GM23338 (cell line): ENCODE data around the gene ACADS. TPM values are rescaled to one million over a fixed set of nuclear protein-coding genes. Genes with fewer than 3 reads are reported as not detected.

ENCODE experiments used
- ATAC-seq: fragments of 200-7000 bp; cut with Tn5 transposase; 3 replicates; pipeline ENCODE4 v1.9.1; 2020
- DNase-seq: peaks from one replicate; pipeline ENCODE4 v3.0.0-alpha.2; 2015; ENCODE audit warnings: low spot score
- H2AFZ ChIP-seq: fragments of 200-600 bp; sonication (generic); 2 replicates; pipeline ENCODE4 v1.8.0; 2016; ENCODE audit warnings: antibody characterized with exemption, mild to moderate bottlenecking, moderate library complexity
- H3F3A ChIP-seq: fragments of 200-600 bp; sonication (generic); replicated peaks from 2 replicates; pipeline ENCODE4 v1.8.0; 2017; ENCODE audit warnings: antibody characterized with exemption, mixed run types, low read depth
- H3K27ac ChIP-seq: fragments of 200-600 bp; sonication (generic); 2 replicates; pipeline ENCODE4 v1.6.1; 2016; ENCODE audit warnings: low read depth
- H3K27me3 ChIP-seq: fragments of 200-600 bp; sonication (generic); 2 replicates; pipeline ENCODE4 v1.8.0; 2016; ENCODE audit warnings: mild to moderate bottlenecking, mixed run types, moderate library complexity; ENCODE audit not compliant: insufficient read depth
- H3K36me3 ChIP-seq: fragments of 200-600 bp; sonication (generic); 2 replicates; pipeline ENCODE4 v1.8.0; 2016; ENCODE audit warnings: mild to moderate bottlenecking; ENCODE audit not compliant: insufficient read depth
- H3K4me1 ChIP-seq: fragments of 200-600 bp; sonication (generic); 2 replicates; pipeline ENCODE4 v1.8.0; 2016; ENCODE audit warnings: mild to moderate bottlenecking, moderate library complexity; ENCODE audit not compliant: insufficient read depth
- H3K4me2 ChIP-seq: fragments of 200-600 bp; sonication (generic); 2 replicates; pipeline ENCODE4 v1.7.1; 2017; ENCODE audit warnings: mixed run types
- H3K4me3 ChIP-seq: fragments of 200-600 bp; sonication (generic); 2 replicates; pipeline ENCODE4 v1.6.1; 2016; ENCODE audit warnings: mixed run types
- H3K79me2 ChIP-seq: fragments of 200-600 bp; sonication (generic); replicated peaks from 2 replicates; pipeline ENCODE4 v1.8.0; 2017; ENCODE audit warnings: mild to moderate bottlenecking; ENCODE audit not compliant: insufficient read depth
- H3K9me2 ChIP-seq: fragments of 200-600 bp; sonication (generic); 2 replicates; pipeline ENCODE4 v1.8.0; 2017; ENCODE audit not compliant: insufficient read depth
- H4K20me1 ChIP-seq: fragments of 200-600 bp; sonication (generic); replicated peaks from 2 replicates; pipeline ENCODE4 v1.8.0; 2017; ENCODE audit warnings: mild to moderate bottlenecking; ENCODE audit not compliant: insufficient read depth
- H3K27ac Mint-ChIP-seq: 2 replicates; pipeline ENCODE4 v1.8.0; 2020; ENCODE audit warnings: inconsistent platforms, mild to moderate bottlenecking, moderate library complexity, mixed read lengths
- H3K27me3 Mint-ChIP-seq: 3 replicates; pipeline ENCODE4 v1.8.0; 2022; ENCODE audit warnings: low read depth, mild to moderate bottlenecking, moderate library complexity, mixed read lengths, inconsistent platforms; ENCODE audit not compliant: insufficient read depth, poor library complexity
- H3K36me3 Mint-ChIP-seq: 3 replicates; pipeline ENCODE4 v1.8.0; 2021; ENCODE audit warnings: low read depth, mild to moderate bottlenecking, inconsistent platforms, moderate library complexity, mixed read lengths
- H3K4me1 Mint-ChIP-seq: 3 replicates; pipeline ENCODE4 v1.8.0; 2020; ENCODE audit warnings: mild to moderate bottlenecking, inconsistent platforms, mixed read lengths
- H3K4me3 Mint-ChIP-seq: 3 replicates; pipeline ENCODE4 v1.8.0; 2021; ENCODE audit warnings: moderate library complexity, mild to moderate bottlenecking, inconsistent platforms, mixed read lengths
- H3K9me3 Mint-ChIP-seq: 3 replicates; pipeline ENCODE4 v1.8.0; 2020; ENCODE audit warnings: moderate library complexity, mild to moderate bottlenecking, inconsistent platforms, mixed read lengths
- EZH2phosphoT487 ChIP-seq: fragments of 200-600 bp; sonication (generic); IDR thresholded peaks from one replicate; pipeline ENCODE4 v1.8.1; 2018; ENCODE audit warnings: antibody characterized with exemption; ENCODE audit not compliant: unreplicated experiment
- JUNB ChIP-seq: IDR thresholded peaks from one replicate; pipeline ENCODE4 v1.6.1; 2016; ENCODE audit warnings: antibody characterized with exemption; ENCODE audit not compliant: unreplicated experiment
- POLR2AphosphoS5 ChIP-seq: IDR thresholded peaks from 2 replicates; pipeline ENCODE4 v1.6.1; 2016; ENCODE audit warnings: antibody characterized with exemption, low read depth
- STAT1 ChIP-seq: IDR thresholded peaks from one replicate; pipeline ENCODE4 v1.6.1; 2016; ENCODE audit warnings: antibody characterized with exemption; ENCODE audit not compliant: unreplicated experiment
- ZNF331 ChIP-seq: fragments of 250-450 bp; sonication (Bioruptor Pico); IDR thresholded peaks from 2 replicates; pipeline ENCODE4 v1.5.0; 2020; ENCODE audit warnings: low read depth, mild to moderate bottlenecking, moderate library complexity
- polyA plus RNA-seq: library from polyadenylated mRNA; unstranded; fragments of >200 nt; fragmentation: Nextera tagmentation; extraction: Ambion mirVana; gene quantifications from 2 replicates; pipeline ENCODE4 v1.2.1, GENCODE V29; 2016
- total RNA-seq: library from RNA; depleted of rRNA; stranded (reverse); fragments of >200 nt; shearing (Covaris generic); gene quantifications from 2 replicates; pipeline ENCODE4 v1.2.3, GENCODE V29; 2014
- TF ChIP-seq, protein P1 (sequence below): IDR thresholded peaks from one replicate; pipeline ENCODE4 v1.6.1; 2018; ENCODE audit warnings: antibody characterized with exemption; ENCODE audit not compliant: unreplicated experiment

The ACADS gene
- total and polyA plus RNA-seq, 2 experiments from 2014 or later: 3.1 to 5.7 TPM

DNA sequence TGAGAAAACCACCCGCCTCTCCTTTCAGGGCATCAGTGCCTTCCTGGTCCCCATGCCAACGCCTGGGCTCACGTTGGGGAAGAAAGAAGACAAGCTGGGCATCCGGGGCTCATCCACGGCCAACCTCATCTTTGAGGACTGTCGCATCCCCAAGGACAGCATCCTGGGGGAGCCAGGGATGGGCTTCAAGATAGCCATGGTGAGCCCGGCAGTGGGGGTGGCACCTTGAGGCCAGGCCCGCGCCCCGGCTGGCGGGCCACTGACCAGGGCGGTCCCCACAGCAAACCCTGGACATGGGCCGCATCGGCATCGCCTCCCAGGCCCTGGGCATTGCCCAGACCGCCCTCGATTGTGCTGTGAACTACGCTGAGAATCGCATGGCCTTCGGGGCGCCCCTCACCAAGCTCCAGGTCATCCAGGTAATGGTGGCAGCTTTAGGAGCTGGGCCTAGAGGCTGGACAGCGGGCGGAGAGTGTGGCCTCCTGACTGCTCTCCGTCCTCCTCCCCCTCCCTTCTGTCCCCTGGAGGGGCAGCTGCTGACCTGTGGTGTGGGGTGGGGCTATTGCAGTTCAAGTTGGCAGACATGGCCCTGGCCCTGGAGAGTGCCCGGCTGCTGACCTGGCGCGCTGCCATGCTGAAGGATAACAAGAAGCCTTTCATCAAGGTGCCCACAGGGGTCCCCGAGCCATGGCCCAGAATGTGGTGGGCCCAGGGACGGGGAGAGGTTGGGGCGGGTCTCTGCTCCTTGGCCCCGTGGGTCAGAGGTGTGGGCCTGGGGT is 12.8 kb downstream of the ACADS start (continued):
- TF ChIP-seq, protein P1, sequence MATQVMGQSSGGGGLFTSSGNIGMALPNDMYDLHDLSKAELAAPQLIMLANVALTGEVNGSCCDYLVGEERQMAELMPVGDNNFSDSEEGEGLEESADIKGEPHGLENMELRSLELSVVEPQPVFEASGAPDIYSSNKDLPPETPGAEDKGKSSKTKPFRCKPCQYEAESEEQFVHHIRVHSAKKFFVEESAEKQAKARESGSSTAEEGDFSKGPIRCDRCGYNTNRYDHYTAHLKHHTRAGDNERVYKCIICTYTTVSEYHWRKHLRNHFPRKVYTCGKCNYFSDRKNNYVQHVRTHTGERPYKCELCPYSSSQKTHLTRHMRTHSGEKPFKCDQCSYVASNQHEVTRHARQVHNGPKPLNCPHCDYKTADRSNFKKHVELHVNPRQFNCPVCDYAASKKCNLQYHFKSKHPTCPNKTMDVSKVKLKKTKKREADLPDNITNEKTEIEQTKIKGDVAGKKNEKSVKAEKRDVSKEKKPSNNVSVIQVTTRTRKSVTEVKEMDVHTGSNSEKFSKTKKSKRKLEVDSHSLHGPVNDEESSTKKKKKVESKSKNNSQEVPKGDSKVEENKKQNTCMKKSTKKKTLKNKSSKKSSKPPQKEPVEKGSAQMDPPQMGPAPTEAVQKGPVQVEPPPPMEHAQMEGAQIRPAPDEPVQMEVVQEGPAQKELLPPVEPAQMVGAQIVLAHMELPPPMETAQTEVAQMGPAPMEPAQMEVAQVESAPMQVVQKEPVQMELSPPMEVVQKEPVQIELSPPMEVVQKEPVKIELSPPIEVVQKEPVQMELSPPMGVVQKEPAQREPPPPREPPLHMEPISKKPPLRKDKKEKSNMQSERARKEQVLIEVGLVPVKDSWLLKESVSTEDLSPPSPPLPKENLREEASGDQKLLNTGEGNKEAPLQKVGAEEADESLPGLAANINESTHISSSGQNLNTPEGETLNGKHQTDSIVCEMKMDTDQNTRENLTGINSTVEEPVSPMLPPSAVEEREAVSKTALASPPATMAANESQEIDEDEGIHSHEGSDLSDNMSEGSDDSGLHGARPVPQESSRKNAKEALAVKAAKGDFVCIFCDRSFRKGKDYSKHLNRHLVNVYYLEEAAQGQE: no peak
- no peak for TF ChIP-seq ZNF331 (CRISPR knock-in tag)

DNA sequence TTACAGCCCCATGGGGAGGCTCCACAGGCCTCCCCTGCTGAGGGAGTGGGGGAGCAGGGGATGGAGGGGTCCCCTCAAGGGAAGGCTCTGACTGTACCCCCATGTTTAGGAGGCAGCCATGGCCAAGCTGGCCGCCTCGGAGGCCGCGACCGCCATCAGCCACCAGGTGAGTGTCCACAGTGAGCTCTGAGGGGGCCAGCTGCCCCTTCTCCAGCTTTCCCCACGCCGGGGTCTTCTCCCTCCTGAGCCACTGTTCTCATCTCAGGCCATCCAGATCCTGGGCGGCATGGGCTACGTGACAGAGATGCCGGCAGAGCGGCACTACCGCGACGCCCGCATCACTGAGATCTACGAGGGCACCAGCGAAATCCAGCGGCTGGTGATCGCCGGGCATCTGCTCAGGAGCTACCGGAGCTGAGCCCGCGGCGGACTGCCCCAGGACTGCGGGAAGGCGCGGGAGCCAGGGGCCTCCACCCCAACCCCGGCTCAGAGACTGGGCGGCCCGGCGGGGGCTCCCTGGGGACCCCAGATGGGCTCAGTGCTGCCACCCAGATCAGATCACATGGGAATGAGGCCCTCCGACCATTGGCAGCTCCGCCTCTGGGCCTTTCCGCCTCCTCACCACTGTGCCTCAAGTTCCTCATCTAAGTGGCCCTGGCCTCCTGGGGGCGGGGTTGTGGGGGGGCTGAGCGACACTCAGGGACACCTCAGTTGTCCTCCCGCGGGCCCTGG is 13.6 kb downstream of the ACADS start:
- H3K4me3 ChIP-seq: no peak overlapping the region
- H3K27me3 ChIP-seq: no peaks in the 10 kb centered on the region
- no peaks in the 10 kb centered on the region for H3K4me1 ChIP-seq
- H3K27ac Mint-ChIP-seq: no peak overlapping the region
- no peak overlapping the region for H3K27ac ChIP-seq
- H3K9me2 ChIP-seq: no peaks in the 10 kb centered on the region
- H3K36me3 ChIP-seq: no peaks in the 10 kb centered on the region
- H3K27me3 Mint-ChIP-seq: peaks cover 4% of the 10 kb centered on the region
- DNase-seq (no peak), ATAC-seq (no peak)
- H2AFZ ChIP-seq: no peak overlapping the region
- TF ChIP-seq, protein P1: no peak
- TF ChIP-seq POLR2AphosphoS5: no peak
- no peak for TF ChIP-seq EZH2phosphoT487
- TF ChIP-seq STAT1: no peak
- TF ChIP-seq JUNB: no peak
- H3K79me2 ChIP-seq: no peaks in the 10 kb centered on the region
- no peaks in the 10 kb centered on the region for H3K4me1 Mint-ChIP-seq
- peaks cover 1% of the 10 kb centered on the region for H3K36me3 Mint-ChIP-seq
- no peak overlapping the region for H3K4me3 Mint-ChIP-seq
- H3K9me3 Mint-ChIP-seq: peaks cover 1% of the 10 kb centered on the region; the same call in 1 of the 3 replicates
- no peaks in the 10 kb centered on the region for H4K20me1 ChIP-seq
- no peaks in the 10 kb centered on the region for H3F3A ChIP-seq
- no peak overlapping the region for H3K4me2 ChIP-seq
